NCI-H460 (cell line): ENCODE data around the gene FAM184A. TPM values are rescaled to one million over a fixed set of nuclear protein-coding genes. Genes with fewer than 3 reads are reported as not detected.

Experiments
- DNase-seq: peaks from one replicate; pipeline ENCODE4 v3.0.0-alpha.2; 2016; ENCODE audit warnings: low read depth; ENCODE audit errors: extremely low read depth
- total RNA-seq: library from RNA; depleted of rRNA; stranded (reverse); fragments of >200 nt; shearing (Covaris generic); gene quantifications from 2 replicates; pipeline ENCODE4 v1.2.3, GENCODE V29; 2014

The FAM184A gene
- total RNA-seq, 1 experiment from 2014 or later, result 0.35 TPM

DNA sequence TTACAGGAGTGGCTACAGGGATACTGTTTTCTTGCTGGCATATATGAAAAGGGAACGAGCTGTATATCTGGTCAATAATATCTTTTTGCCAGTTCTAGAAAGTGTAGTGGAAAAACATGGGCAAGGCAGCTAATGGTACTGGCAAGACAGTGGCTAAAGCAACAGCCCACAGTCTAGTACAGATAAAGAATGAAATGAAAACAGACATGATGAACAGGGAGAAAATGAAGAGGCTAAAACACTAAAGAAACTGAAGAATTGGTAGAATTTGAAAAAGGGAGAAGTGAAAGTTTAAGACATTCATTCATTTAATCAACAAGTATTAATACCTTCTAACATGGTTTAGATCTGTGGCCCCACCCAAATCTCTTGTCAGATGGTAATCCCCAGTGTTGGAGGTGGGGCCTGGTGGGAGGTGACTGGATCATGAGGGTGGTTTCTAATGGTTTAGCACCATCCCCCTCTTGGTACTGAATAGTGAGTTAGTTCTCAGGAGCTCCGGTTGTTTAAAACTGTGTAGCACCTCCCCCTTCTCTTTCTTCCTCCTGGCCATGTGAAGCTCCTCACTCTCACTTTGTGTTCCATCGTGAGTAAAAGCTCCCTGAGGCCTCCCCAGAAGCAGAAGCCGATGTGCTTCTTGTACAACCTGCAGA, 18.1 kb downstream of the FAM184A start:
- no peak for DNase-seq

DNA sequence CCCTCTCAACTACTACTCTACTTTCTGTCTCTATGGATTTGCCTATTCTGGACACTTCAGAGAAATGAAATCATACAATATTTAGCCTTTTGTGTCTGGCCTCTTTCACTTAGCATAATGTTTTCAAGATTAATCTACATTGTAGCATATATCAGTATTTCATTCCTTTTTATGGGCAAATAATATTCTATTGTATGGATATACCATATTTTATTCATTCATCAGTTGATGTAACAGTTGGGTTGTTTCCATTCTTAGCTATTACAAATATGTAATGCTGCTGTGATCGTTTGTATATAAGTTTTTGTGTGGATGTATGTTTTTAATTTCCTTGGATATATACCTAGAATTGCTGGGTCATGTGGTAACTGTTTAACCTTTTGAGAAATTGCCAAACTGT, 23.4 kb downstream of the FAM184A start:
- no peak for DNase-seq

DNA sequence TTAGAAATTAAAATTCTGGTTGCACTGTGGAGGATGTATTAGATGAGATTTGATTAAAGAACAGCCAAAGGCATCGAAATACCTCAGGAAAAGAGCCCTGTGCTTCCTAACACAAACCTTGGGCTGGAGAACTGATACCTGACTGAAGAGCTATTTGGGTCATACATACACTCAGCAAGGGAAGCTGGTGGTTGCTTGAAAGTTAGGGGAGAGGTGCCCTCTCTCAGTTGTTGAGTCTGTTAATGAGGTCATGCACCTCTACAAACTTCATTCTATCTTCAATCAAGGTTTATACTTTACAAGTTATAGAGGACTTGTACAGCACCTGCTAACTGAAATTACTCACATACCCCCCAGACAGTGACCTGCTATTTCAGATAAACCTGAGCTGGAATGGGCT, 25.5 kb downstream of the FAM184A start:
- DNase-seq, result no peak

DNA sequence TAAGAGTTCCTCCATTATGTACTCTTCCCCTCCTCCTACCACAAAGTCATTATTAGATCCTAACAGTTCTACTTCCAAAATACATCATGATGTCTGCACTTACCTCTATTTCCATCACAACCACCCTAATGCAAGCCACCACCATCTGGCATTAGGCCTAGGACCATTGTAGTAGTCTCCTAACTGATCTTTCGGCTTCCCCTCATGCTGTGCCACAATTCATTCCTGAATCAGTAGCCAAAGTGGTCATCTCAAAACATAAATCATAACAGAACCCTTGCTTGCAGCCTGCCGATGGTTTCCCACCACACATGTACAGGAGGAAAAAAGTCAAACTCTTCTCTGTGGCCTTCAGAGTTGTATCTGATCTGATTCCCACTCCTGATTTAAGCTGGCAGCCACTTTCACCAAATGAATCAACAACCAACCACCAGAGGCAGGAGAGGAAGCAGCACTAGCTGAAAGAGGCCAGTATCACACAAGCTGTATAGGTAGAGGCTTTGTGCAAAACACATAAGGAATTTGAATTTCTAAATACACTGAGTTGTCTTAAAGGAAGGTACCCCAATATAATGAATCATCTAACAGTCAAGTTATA, 26.1 kb downstream of the FAM184A start:
- no peak for DNase-seq

DNA sequence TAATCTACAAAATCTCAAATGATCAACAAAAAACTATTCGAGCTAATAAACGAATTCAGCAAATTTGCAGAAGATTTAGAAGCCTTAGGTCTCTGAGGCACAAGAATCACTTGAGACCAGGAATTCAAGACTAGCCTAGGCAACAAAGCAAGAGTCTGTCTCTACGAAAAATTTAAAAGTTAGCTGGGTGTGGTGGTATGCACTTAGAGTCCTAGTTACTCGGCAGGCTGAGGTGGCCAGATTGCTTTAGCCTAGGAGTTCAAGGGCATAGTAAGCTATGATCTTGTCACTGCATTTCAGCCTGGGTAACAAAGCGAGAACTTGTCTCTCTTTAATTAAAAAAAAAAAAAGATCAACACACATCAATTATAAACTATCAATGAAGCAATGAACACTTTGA, 34.2 kb downstream of the FAM184A start:
- DNase-seq, result no peak

DNA sequence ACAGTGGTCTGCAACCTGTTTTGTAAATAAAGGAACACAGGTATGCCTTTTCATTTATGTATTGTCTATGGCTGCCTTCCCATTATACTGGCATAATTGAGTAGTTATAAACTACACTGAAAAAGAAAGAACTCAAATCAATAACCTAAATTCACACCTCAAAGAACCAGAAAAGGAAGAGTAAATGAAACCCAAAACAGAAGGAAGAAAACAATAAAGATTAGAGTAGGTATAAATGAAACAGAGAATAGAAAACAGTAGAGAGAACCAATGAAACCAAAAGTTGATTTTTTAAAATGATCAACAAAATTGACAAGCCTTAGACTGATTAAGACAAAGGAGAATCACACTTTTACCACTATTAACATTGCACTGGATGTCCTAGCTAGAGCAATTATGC, 34.7 kb downstream of the FAM184A start:
- DNase-seq, result no peak

DNA sequence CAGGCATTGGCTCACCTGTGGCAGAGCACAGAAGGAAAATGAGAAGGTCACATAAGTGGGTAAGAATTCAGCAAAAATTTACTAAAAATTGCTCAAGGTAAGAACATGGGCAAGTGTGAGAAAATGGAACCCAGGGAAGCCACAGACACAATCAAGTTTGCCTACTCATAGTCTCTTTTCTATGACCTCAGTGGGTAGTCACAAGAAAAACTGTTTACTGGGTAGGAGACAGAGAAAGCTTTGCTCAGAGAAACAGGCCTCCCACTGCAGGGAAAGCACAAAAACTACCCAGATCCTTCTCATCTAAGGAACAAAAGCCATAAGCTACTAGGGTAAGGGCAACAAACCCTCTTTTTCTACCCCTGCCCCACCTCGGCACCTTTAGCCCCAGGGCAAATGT, 35.2 kb downstream of the FAM184A start:
- no peak for DNase-seq

DNA sequence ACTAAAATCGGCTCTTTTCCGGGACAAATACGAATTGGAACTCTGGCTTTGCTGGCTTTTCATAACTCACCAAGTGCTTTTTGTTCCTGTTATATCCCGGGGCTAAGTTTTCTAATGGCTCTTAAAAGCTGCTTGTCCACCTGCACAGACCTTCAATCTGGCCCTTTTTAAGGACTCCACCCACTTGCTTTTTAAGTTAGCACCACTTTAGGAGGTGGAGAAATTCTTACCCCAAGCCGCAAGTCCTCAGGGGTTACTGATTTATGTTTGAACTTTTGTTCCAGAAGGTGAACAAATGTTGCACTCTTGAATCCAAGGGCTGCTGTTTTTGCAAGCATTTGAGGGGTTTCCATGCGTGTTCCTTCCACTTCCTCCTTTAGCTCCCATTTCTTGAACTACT, 37.8 kb downstream of the FAM184A start:
- no peak for DNase-seq

DNA sequence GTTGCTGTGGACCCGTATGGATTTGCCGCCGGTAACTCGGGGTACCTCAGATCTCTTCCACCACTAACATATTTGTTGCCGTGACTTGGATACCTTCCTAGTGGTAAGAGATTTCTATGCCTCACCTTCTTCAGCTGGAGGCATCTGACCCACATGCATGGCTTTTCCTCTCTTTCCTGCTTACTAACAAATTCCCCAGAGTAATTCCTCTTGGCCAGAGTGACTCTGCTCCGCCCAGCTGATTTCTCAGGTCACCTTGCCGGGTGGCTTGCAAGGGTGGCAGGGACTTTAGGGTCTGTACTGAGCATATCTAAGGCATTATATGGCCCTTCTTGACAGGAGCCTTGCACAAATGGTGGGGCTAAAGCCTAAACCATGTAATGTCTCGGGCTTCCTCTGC, 38.2 kb downstream of the FAM184A start:
- DNase-seq, result no peak

DNA sequence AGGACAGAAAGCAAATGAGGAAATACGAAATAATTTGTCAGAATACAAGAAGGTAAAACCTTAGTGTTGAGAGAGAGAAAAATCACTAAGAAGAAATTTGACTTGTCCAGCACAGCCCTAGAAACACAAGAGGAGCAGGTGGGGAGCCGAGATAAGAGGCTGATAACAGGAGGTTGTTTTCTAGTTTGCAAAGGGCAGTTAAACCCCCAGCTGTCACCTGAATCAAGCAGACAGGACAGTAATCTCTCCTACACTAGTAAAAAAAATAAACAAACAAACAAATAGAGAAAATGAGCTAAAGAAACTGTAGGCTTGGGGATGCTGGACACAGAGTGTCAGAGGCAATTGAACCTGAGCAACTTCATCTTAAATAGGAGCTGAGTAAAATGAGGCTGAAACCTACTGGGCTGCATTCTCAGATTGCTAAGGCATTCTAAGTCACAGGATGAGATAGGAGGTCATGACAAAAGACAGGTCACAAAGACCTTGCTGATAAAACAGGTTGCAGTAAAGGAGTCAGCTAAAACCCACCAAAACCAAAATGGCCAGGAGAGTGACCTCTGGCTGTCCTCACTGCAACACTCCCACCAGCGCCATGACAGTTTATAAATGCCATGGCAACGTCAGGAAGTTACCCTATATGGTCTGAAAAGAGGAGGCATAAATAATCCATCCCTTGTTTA, 40.4 kb downstream of the FAM184A start:
- DNase-seq, result no peak

DNA sequence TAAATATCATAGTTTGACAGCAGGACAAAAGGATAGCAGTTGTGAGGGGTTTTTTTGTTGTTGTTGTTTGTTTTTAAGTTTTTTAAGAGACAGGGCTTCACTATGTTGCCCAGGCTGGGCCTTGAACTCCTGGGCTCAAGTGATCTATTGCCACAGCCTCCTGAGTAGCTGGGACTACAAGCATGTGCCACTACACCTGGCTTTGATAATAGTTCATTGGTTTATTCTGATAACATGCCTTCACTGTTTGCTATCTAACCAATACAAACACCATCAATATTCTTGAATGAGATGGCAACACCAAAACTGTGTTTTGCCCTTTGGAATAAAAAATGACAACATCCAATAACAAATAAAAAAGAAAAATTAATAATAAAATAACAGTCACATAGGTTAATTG, 41.2 kb downstream of the FAM184A start:
- no peak for DNase-seq

DNA sequence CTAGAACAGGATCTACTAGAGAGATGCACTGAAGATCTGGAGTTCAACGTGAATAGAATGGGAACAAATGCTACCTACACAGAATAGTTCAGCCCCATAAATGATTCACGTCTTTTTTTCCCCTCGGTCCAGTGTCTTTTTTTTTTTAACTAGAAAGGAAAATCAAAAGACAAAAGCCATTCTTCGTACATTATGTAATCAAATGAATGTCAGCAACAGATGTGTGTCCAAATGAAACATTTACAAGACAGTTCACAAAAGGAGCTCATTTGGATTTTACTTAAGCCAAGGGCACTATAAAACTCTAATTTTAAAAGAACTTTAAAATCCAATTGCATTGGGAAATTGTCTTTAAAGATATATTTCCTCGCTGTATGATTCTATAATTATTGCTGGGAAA, 42.4 kb downstream of the FAM184A start:
- no peak for DNase-seq

DNA sequence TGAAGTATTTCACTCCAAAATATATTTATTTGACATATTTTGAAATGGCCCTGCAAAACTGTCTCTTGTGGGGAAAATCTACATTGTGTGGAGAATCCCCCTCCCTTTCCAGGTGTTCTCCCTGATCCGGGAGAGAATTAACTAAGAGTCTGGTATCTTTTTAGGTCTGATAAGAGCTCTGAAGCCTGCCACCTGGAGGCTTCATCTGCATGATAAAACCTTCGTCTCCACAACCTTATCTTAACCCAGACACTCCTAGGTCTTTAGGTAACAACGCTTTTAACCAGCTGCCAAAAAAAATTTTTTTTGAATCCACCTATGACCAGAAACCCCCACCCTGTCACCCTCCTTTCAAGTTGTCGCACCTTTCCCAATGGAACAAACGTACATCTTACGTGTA, 43.0 kb downstream of the FAM184A start:
- DNase-seq, result no peak

DNA sequence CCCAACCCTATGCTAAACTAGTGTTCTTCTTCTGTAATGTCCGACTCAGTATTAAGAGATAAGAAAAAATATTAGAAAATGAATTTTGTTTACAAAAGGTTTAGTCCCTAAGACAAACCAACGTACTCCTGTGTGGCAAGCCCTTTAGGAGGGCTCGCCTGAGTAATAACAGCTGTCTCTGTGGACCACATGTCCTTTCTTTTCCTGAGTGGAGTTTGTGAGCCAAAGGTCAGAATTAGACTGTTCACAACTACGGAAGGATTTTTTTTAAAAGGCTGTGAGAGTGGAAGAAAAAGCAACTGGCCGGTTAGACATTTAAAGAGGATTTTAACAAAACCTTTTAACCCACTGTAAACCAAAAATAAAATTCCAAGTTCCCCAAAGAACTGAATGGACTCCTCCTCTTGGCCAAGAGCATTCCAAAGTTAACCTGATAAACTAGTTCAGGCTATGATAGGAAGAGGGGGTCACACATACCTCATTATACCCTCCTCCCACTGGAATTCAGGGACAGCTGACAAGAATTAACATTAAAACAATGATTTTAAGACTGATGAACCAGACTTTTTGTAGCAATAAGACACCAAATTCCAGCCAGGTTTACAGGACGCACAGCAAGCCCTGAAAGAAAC, 43.5 kb downstream of the FAM184A start:
- no peak for DNase-seq

DNA sequence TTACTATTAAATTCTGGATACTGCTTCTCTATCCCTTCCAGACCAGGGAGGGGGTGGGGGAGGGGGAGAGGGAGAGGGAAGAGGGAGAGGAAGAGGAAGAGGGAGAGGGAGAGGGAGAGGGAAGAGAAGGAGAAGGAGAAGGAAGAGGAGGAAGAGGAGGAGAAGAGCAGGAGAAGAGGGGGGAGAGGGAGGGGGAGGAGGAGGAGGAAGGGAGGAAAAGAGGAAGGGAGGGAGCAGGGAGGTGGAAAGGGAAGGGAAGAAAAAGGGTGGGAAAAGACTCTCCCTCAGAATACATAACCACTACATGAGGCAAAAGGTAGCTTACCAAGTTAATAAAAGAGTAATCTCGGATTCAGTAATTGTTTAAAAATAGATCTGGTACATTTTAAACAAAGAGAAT, 46.0 kb downstream of the FAM184A start:
- no peak for DNase-seq

DNA sequence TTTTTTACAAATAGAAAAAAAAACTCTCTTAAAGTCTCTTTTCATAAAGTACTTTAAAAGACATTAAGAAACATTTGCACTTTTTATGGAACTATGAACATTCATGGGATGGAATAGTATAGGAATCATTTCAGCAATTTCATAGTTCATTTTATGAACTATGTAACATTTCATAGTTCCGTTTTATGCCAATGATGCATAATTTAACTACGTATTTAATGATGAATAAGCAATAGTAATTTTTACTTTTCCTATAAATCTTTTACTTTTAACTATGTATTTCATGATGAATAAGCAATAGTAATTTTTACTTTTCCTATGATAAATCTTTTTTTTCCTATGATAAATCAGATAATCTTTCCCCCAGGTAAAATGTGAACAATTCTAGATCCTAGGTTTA, 47.7 kb downstream of the FAM184A start:
- no peak for DNase-seq

DNA sequence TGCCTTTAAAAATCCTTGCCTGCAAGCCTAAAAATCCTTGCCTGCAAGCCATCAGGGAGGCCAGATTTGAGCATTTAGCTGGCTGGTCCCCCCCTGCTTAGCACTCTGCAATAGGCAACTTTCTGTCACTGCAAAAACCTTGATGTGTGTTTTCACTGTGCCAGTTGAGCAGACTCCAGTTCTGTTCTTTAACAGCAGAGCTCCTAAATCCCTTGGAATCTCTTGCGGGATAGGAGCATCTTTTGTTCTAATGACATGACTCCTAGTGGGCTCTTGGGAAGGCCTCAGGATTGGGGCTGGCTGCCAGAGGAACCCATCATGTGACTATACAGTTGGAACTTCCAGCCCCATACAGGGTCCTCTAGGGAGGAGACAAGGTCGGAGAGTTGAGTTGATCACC, 50.4 kb downstream of the FAM184A start:
- DNase-seq, result no peak

DNA sequence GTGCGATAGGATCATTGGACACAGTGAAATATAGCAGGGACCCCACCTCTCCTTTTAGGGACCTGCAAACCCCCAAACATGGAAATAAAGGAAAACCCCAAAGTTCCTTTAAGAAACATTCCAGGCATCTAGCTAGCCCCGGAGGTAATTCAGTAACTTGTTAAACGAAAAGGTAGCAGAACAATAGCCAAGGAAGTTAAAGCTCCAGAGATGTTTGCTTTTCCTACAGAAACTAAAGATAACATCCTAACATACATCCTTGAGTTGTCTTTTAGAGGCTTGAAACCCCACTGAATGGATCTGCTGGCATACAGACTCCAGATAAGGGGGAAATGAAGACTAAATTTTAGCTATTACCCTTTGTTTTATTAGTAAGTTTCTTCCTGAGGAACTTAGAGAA, 51.0 kb downstream of the FAM184A start:
- no peak for DNase-seq

DNA sequence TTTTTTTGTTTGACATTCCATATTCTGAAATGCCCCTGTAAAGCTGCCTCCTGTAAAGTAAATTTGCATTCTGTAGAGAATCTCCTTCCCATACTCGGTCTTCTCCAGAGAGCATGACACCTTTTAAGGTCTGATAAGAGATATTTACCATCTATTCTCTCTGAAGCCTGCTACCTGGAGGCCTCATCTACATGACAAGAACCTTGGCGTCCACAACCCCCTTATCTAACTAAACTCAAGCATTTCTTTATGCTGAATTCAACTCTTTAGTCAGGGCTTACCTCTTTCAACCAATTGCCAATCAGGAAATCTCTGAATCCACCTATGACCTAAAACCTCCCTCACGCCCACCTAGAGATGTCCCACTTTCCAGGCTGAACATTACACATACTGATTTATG, 51.6 kb downstream of the FAM184A start:
- no peak for DNase-seq

DNA sequence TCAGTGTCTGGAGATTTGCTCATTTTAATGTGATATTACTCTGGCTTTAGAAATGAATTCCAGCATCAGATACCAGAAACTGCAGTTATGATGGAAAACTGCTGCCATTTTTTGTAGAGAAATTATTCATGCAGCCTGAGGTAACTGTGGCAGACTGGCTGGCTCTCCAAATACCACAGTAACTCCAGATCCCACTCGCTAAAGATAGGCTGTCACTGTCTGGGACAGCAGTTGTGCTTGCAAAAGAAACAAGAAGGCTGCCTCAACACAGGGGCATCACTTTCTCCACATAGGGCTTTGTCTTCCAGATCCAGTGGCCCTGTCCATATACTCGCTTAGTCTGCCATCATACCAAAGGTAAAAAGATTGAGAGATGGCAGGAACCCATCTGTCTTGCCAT, 52.7 kb downstream of the FAM184A start:
- DNase-seq, result no peak

DNA sequence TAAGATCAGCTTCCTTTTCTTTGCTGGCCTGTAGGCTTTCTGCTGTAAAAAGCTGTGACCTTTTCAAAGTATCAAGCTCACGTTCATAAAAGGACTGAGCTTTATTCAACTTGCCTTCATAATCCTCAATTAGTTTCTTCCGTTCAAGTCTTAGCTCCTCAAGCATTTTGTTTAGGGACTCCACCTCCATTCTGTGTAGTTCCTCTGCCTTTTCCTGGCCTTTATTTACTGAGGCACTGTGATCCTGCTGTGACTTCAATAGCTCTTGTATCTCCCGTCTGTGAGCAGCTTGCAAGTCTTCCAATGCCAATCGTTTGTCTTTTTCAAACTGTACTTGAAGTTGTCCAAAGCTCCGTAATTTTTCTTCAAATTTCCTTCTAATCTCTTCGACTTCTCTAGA, 54.4 kb downstream of the FAM184A start:
- no peak for DNase-seq

DNA sequence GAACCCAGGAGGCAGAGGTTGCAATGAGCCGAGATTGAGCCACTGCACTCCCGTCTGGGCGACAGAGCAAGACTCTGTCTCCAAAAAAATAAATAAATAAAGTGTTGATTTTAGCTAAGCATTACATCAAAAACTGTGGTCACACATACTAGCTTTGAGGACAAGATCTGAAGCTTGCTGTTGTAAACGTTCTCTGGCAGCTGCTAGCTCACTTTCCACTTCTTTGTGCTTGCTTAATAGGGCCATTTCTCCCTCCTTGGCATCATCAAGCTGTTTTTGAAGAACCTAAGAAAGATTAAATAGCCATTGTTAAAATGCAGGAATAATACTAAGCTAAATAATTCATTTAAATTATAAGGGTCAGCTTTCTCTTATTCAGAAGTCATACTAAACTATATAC, 55.7 kb downstream of the FAM184A start:
- no peak for DNase-seq
